ENCODE measurements around the gene NOD1.
"Not testable (repeated sequence)": the region's sequence is repeated elsewhere in the genome, so short reads cannot be mapped to it uniquely, and the experiment has no call there.

Gene NOD1

GRCh38 chr7:30503274-30504212 lies 25.0 kb upstream of the NOD1 start:
- DNase-seq (ENCODE audit: low read depth): no peak

GRCh38 chr7:30502470-30503251 lies 24.1 kb upstream of the NOD1 start:
- DNase-seq (ENCODE audit: low read depth): no peak

GRCh38 chr7:30501264-30501663 lies 22.7 kb upstream of the NOD1 start:
- no peak for DNase-seq (ENCODE audit: low read depth)

- no peak for DNase-seq (ENCODE audit: low read depth)
Observed at GRCh38 chr7:30493228-30493627, 14.6 kb upstream of the NOD1 start.

GRCh38 chr7:30491417-30491816 lies 12.8 kb upstream of the NOD1 start:
- DNase-seq (ENCODE audit: low read depth): no peak

GRCh38 chr7:30487371-30487770 lies 8.8 kb upstream of the NOD1 start:
- DNase-seq (ENCODE audit: low read depth): no peak

GRCh38 chr7:30485667-30486066 lies 7.1 kb upstream of the NOD1 start:
- DNase-seq (ENCODE audit: low read depth): no peak

- not testable (repeated sequence) for DNase-seq (ENCODE audit: low read depth)
Observed at GRCh38 chr7:30481416-30481815, 2.8 kb upstream of the NOD1 start.

- DNase-seq (ENCODE audit: low read depth): no peak
Observed at GRCh38 chr7:30479202-30480120, 877 bp upstream of the NOD1 start.

GRCh38 chr7:30476459-30477145 lies 2.0 kb downstream of the NOD1 start:
- DNase-seq (ENCODE audit: low read depth): no peak

GRCh38 chr7:30475580-30475979 lies 3.0 kb downstream of the NOD1 start:
- no peak for DNase-seq (ENCODE audit: low read depth)

GRCh38 chr7:30474893-30475292 lies 3.7 kb downstream of the NOD1 start:
- DNase-seq (ENCODE audit: low read depth): no peak

- no peak for DNase-seq (ENCODE audit: low read depth)
Observed at GRCh38 chr7:30474485-30474884, 4.1 kb downstream of the NOD1 start.

- no peak for DNase-seq (ENCODE audit: low read depth)
Observed at GRCh38 chr7:30473903-30474302, 4.7 kb downstream of the NOD1 start.

- DNase-seq (ENCODE audit: low read depth): no peak
Observed at GRCh38 chr7:30472784-30473775, 5.5 kb downstream of the NOD1 start.

- DNase-seq (ENCODE audit: low read depth): no peak
Observed at GRCh38 chr7:30472081-30472783, 6.4 kb downstream of the NOD1 start.

- no peak for DNase-seq (ENCODE audit: low read depth)
Observed at GRCh38 chr7:30471205-30471604, 7.4 kb downstream of the NOD1 start.

- no peak for DNase-seq (ENCODE audit: low read depth)
Observed at GRCh38 chr7:30470771-30471170, 7.8 kb downstream of the NOD1 start.

GRCh38 chr7:30470163-30470770 lies 8.3 kb downstream of the NOD1 start:
- DNase-seq (ENCODE audit: low read depth): no peak

Measured in HS-27A (cell line).